GM18951 (cell line): ENCODE measurements around the gene SGPP2.

Source experiments
- POLR2A ChIP-seq: IDR thresholded peaks from 4 replicates; pipeline ENCODE4 v1.6.1; 2011; ENCODE audit warnings: mild to moderate bottlenecking; ENCODE audit not compliant: insufficient read length, insufficient read depth; ENCODE audit errors: extremely low read depth
- in situ Hi-C: fragments of 300-500 bp; cut with MboI; formaldehyde crosslinking; loops from one replicate; pipeline ENCODE4 v1.12.0; 2022; ENCODE audit warnings: low sequenced_read_pairs, mixed read lengths, inconsistent platforms; ENCODE audit not compliant: unreplicated experiment

The SGPP2 gene

GRCh38 chr2:222545823-222546795 is 121.8 kb downstream of the SGPP2 start:
- in situ Hi-C loops, result no loop called here
- no peak for TF ChIP-seq POLR2A

GRCh38 chr2:222547083-222547482 is 122.7 kb downstream of the SGPP2 start:
- in situ Hi-C loops, result no loop called here
- TF ChIP-seq POLR2A, result no peak

GRCh38 chr2:222548992-222549391 is 124.6 kb downstream of the SGPP2 start:
- TF ChIP-seq POLR2A, result no peak
- in situ Hi-C loops, result no loop called here

GRCh38 chr2:222554517-222554916 is 130.2 kb downstream of the SGPP2 start:
- no peak for TF ChIP-seq POLR2A
- in situ Hi-C loops, result loop anchor here (25.0 kb wide), 1 partner anchor 492 kb away; no protein-coding TSS in a partner anchor

- no peak for TF ChIP-seq POLR2A
- in situ Hi-C loops, result loop anchor here (10.0 to 25.0 kb wide), 2 partner anchors 246 to 499 kb away; no protein-coding TSS in a partner anchor
These were observed 136.8 kb downstream of the SGPP2 start for GRCh38 chr2:222561151-222561550.

GRCh38 chr2:222561817-222562645 is 137.7 kb downstream of the SGPP2 start:
- in situ Hi-C loops, result loop anchor here (10.0 to 25.0 kb wide), 2 partner anchors 247 to 500 kb away; no protein-coding TSS in a partner anchor
- TF ChIP-seq POLR2A, result no peak

- no peak for TF ChIP-seq POLR2A
- in situ Hi-C loops, result loop anchor here (10.0 to 25.0 kb wide), 2 partner anchors 248 to 501 kb away; no protein-coding TSS in a partner anchor
These were observed 138.9 kb downstream of the SGPP2 start for GRCh38 chr2:222563106-222563718.

- no peak for TF ChIP-seq POLR2A
- in situ Hi-C loops, result loop anchor here (10.0 to 25.0 kb wide), 2 partner anchors 249 to 502 kb away; no protein-coding TSS in a partner anchor
These were observed 139.6 kb downstream of the SGPP2 start for GRCh38 chr2:222563936-222564335.

- in situ Hi-C loops, result loop anchor here (10.0 to 25.0 kb wide), 2 partner anchors 251 to 504 kb away; no protein-coding TSS in a partner anchor
- TF ChIP-seq POLR2A, result no peak
These were observed 141.9 kb downstream of the SGPP2 start for GRCh38 chr2:222566229-222566628.

GRCh38 chr2:222568865-222569264 is 144.5 kb downstream of the SGPP2 start:
- no peak for TF ChIP-seq POLR2A
- in situ Hi-C loops, result loop anchor here (10.0 to 25.0 kb wide), 2 partner anchors 254 to 507 kb away; no protein-coding TSS in a partner anchor

- no peak for TF ChIP-seq POLR2A
- in situ Hi-C loops, result loop anchor here (10.0 to 25.0 kb wide), 2 partner anchors 255 to 508 kb away; no protein-coding TSS in a partner anchor
These were observed 145.5 kb downstream of the SGPP2 start for GRCh38 chr2:222569826-222570225.

GRCh38 chr2:222572264-222572721 is 147.9 kb downstream of the SGPP2 start:
- in situ Hi-C loops, result loop anchor here (25.0 kb wide), 1 partner anchor 510 kb away; no protein-coding TSS in a partner anchor
- no peak for TF ChIP-seq POLR2A
